Middle frontal gyrus (tissue), 1 donor: ENCODE results near the gene CHMP2A.
"Not testable (repeated sequence)": the region's sequence is repeated elsewhere in the genome, so short reads cannot be mapped to it uniquely, and the experiment has no call there.

ENCODE experiments used
- DNase-seq: peaks from one replicate; pipeline ENCODE4 v3.0.0-alpha.2; 2015; ENCODE audit warnings: low spot score; ENCODE audit errors: extremely low spot score

Gene CHMP2A

GRCh38 chr19:58542641-58543372, 12.1 kb downstream of the CHMP2A start:
- not testable (repeated sequence) for DNase-seq

- not testable (repeated sequence) for DNase-seq
Observed at GRCh38 chr19:58539169-58539559, 15.7 kb downstream of the CHMP2A start.

- no peak for DNase-seq
Observed at GRCh38 chr19:58538257-58539168, 16.4 kb downstream of the CHMP2A start.

GRCh38 chr19:58536852-58537798, 17.8 kb downstream of the CHMP2A start:
- DNase-seq, result no peak

GRCh38 chr19:58535857-58536256, 19.0 kb downstream of the CHMP2A start:
- no peak for DNase-seq

- no peak for DNase-seq
Observed at GRCh38 chr19:58531034-58531840, 23.7 kb downstream of the CHMP2A start.

GRCh38 chr19:58529405-58529804, 25.5 kb downstream of the CHMP2A start:
- no peak for DNase-seq

GRCh38 chr19:58522709-58523108, 32.2 kb downstream of the CHMP2A start:
- DNase-seq, result no peak

- no peak for DNase-seq
Observed at GRCh38 chr19:58521651-58522050, 33.3 kb downstream of the CHMP2A start.

- no peak for DNase-seq
Observed at GRCh38 chr19:58520257-58520599, 34.7 kb downstream of the CHMP2A start.

- DNase-seq, result peak; percentile 89
Observed at GRCh38 chr19:58519355-58520256, 35.3 kb downstream of the CHMP2A start, which contains the start of gene ZBTB45. ZBTB45 (minus strand) TSS chr19:58519810; CDS start chr19:58517673, 2,137 bp downstream.

- peak; percentile 31 for DNase-seq
Observed at GRCh38 chr19:58519087-58519354, 35.9 kb downstream of the CHMP2A start.

GRCh38 chr19:58518256-58519086, 36.4 kb downstream of the CHMP2A start:
- DNase-seq, result no peak

- no peak for DNase-seq
Observed at GRCh38 chr19:58516964-58517833, 37.7 kb downstream of the CHMP2A start.

GRCh38 chr19:58516246-58516836, 38.6 kb downstream of the CHMP2A start:
- DNase-seq, result no peak

GRCh38 chr19:58515259-58515658, 39.6 kb downstream of the CHMP2A start:
- no peak for DNase-seq

- DNase-seq, result no peak
Observed at GRCh38 chr19:58514564-58515022, 40.3 kb downstream of the CHMP2A start.
